Measurements from ENCODE around the gene CTNNA2.

DNA sequence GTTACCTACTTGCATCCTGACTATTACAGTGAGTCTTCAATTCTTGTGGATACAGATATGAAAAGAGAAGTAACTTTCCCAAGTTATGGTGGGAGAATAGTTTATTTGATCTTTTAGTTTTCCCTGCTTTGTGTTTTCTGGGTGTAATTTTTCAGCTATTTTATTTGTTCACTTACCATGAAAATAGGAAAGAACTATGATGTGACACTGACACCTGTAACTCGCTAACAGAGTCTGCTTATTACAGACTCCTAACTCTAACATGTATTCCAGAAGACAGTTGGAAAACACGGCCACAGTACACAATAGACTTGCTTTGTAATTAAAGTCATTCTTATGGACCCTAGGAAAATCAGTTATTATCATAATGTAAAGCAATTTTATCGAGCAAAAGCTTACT, 468.5 kb downstream of the CTNNA2 start:
- TF ChIP-seq REST (IDR thresholded peaks at IDR 0.05; ENCODE audit: low read depth), result no peak
- TF ChIP-seq TAF1 (IDR thresholded peaks at IDR 0.05; ENCODE audit: low read depth), result no peak
- no peak for TF ChIP-seq CREB1 (IDR thresholded peaks at IDR 0.05; ENCODE audit: low read depth)
- TF ChIP-seq EGR1 (IDR thresholded peaks at IDR 0.05), result no peak
- no peak for TF ChIP-seq EP300 (IDR thresholded peaks at IDR 0.05; ENCODE audit: borderline replicate concordance)
- TF ChIP-seq, protein P1, sequence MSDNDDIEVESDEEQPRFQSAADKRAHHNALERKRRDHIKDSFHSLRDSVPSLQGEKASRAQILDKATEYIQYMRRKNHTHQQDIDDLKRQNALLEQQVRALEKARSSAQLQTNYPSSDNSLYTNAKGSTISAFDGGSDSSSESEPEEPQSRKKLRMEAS (IDR thresholded peaks at IDR 0.05), result no peak
- no peak for TF ChIP-seq YY1 (IDR thresholded peaks at IDR 0.05; ENCODE audit: low read depth)
- no peak for TF ChIP-seq TCF12 (IDR thresholded peaks at IDR 0.05; ENCODE audit: low read depth)
- TF ChIP-seq NFIC (IDR thresholded peaks at IDR 0.05), result no peak
- TF ChIP-seq CEBPB (IDR thresholded peaks at IDR 0.05), result no peak
- TF ChIP-seq ZBTB7A (IDR thresholded peaks at IDR 0.05; ENCODE audit: low read depth), result no peak
- TF ChIP-seq USF1 (IDR thresholded peaks at IDR 0.05), result no peak
- TF ChIP-seq RAD21 (IDR thresholded peaks at IDR 0.05; ENCODE audit: low read depth), result no peak
